ENCODE data around the gene LRRC26.

- TF ChIP-seq CTCF (IDR thresholded peaks at IDR 0.05; ENCODE audit: low read depth, low read length, poor library complexity, severe bottlenecking) (no peak), EZH2phosphoT487 (IDR thresholded peaks at IDR 0.05; ENCODE audit: borderline replicate concordance, low read length) (no peak)
Observed at GRCh38 chr9:137170486-137171148, 766 bp upstream of the LRRC26 start.

Data from DOHH2 (cell line).